Fibroblast of skin of scalp (primary cell): ENCODE measurements around the gene MEN1.

Experiments used
- DNase-seq: peaks from one replicate; pipeline ENCODE4 v3.0.0-alpha.2; 2013

MEN1 gene

GRCh38 chr11:64778473-64779298 is 31.7 kb downstream of the MEN1 start, which contains the start of gene SF1:
SF1 (minus strand) TSS chr11:64778542; CDS start chr11:64778392, 150 bp downstream.
- peak; percentile 100 for DNase-seq

- DNase-seq = no peak
Measured at GRCh38 chr11:64778223-64778472, 32.2 kb downstream of the MEN1 start.

DNA sequence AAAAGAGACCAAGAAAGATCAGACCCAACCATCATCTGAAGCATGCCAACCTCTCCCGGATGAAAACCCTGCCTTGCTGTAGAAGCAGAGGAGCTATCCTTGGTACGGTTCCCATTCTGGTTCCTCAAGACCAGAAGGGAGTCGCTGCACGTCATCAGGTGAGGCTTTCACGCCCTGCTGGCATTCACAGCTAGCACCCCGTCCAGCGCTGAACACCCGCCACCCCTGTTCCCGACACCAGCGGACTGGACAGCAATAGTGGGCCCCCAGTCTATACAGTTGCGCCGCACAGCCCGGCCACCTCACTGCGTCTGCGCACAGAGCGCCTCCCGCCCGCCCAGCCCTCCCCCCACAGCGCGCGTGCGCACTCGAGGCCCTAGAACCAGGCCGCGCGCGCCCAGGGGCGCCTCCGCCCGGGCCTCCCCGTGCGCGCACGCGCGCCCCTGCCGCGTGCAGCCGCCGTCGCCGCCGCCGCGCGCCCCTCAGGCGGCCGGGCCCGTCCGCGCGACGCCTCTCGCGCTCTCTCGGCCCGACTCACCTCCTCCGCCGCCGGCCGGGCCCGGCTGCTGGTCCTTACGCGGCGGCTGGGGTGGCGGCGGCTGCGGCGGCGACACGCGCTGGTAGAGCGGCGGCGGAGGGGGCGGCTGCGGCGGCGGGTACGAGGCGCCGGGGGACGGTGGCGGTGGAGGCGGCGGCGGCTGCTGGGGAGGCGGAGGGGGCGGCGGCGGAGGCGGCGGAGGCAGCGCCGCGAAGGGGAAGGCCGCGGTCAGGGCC is 32.7 kb downstream of the MEN1 start:
- peak; percentile 87 for DNase-seq

DNA sequence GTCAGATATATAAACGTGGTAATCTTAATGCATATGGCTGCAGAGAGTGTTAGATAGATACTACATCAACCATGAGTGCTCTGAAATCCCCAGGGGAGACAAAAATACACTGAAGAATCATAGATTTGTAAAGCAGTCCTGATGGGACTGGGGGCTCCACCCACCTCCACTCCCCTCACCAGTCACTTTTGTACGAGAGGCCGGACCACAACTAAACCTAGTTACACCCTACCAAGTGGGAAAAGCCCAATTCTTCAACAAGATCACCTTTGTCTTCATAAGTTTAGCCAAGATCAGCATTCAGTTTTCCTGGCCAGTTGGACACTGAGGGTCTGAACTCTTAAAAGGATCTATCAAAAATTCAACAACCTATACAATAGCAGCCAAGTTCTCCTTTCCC is 33.5 kb downstream of the MEN1 start:
- no peak for DNase-seq

DNA sequence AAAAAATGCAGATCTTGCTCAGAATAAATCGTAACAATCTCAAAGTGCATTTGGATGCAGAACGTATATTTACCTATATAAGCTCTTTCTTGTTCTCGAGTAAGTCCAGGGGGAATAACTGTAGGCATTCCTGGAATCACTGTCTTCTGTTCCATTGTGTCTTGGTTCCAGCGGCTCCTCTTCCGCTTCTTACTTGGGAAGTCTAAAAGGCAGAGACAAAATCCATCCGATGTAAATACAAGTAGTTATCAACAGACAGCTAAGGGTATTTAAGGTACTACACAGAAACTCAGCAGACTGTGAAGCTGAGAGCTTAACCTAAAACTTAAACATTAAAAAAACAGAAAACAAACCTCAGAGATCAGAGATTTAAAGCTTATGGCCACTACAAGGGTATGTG is 33.9 kb downstream of the MEN1 start:
- DNase-seq = no peak

GRCh38 chr11:64774144-64774543 is 36.2 kb downstream of the MEN1 start:
- no peak for DNase-seq

DNA sequence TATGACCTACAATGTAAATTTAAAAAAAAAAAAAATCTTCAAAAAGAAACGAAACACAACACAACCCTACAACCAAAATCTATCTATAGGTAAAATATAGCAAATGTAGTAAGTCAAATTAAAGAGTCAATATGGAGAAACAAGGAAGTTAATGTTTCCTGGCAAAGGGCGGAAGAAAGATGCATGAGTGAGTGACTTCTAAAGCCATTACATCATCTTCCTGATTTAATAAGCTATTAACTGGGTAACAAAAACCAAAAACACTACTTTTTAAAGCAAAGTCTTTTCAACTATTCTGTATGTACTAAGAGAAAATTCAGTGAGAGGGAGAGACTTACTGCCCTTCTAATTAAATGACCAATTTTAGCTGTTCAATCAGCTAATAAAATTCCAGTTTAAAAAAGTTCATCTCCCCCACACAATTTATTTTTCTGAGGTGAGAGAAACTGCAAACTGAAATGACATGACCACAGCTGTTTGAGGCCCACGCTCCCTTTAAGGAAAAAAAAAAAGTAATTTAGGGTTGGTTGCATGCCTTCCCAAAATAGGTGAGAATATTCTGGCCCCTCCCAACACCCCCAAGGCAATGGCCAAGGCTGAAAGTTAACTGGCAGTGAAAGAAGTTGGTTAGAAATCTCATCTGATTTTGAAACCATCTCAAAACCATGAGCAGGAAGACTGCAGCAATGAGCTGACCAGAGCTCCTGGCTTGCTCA is 37.9 kb downstream of the MEN1 start:
- DNase-seq = no peak

DNA sequence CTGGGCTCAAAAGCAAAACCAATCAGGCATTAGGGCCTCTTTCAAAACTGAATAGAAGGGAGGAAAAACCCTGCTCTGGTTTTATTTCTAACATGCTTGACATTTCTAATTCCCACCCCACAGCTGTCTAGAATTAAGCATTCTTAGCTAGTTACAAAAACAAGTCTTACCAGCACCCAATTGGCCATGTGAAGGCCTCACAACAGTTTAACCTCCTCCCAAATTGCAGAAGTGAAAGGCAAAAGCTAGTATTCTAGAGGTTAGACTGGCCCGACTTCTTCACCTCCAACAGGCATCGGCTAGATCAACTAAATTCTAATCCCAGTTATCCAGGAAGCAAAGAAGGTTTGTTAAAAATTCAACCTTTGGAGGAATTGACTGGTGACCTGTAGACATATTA is 38.5 kb downstream of the MEN1 start:
- no peak for DNase-seq

- DNase-seq = no peak
Measured at GRCh38 chr11:64770120-64770519, 40.2 kb downstream of the MEN1 start.

- no peak for DNase-seq
Measured at GRCh38 chr11:64769283-64769682, 41.1 kb downstream of the MEN1 start.

- DNase-seq = no peak
Measured at GRCh38 chr11:64768300-64768694, 42.1 kb downstream of the MEN1 start.

GRCh38 chr11:64767344-64768299 is 42.7 kb downstream of the MEN1 start:
- peak; percentile 73 for DNase-seq

DNA sequence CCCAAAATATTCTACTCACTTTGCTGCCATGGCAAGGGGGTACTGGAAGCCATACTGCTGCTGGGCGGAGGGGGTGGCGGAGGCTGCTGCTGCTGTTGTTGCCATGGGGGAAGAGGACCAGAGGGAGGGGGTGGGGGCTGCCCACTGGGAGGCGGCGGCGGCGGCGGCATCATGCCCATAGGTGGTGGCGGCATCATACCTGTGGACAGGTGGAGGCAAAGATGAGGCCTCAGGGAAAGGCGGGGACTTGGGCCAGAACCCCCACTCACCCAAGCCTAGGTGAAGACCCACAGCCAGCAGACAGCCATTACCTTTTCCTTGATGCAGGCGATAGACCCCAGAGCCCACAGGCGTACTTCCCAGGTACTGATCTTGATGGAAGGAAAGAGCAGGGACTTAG is 43.5 kb downstream of the MEN1 start:
- no peak for DNase-seq

DNA sequence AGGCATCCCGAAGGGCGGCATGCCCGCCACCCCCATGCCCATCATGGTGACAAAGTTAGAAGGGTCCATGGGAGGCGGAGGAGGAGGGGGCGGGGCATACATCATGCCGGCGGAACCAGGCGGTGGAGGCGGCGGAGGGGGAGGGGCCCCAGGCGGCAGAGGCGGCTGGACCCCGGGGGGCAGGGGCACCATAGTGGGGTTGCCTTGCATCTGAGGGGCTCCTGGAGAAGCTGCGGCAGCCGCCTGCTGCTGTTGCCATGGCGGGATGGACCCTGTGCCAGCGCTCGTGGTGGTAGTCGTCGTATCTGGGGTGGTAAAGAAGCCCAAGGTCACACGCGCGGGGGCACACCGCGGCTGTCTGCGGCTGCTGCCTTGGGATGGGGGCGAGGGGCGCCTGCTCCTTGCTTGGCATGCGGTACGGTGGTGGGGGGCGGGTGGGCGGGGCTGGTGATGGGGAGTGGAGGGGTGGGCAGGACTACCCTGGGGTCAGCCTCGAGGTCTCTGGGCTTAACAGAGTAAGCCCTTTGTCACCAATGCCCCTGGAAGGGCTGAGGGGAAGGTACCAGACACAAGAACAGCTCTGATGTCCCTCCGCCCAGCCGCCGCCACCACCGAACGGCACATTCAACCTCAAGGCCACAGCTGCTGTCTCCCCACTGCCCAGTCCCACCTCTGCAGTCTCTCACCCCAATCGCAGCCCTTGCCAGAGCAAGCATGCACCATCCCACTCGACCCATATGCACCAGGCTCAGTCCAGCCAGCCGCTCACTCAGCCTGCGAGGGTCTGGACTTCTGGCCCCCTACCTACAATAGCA is 44.3 kb downstream of the MEN1 start:
- DNase-seq = no peak

DNA sequence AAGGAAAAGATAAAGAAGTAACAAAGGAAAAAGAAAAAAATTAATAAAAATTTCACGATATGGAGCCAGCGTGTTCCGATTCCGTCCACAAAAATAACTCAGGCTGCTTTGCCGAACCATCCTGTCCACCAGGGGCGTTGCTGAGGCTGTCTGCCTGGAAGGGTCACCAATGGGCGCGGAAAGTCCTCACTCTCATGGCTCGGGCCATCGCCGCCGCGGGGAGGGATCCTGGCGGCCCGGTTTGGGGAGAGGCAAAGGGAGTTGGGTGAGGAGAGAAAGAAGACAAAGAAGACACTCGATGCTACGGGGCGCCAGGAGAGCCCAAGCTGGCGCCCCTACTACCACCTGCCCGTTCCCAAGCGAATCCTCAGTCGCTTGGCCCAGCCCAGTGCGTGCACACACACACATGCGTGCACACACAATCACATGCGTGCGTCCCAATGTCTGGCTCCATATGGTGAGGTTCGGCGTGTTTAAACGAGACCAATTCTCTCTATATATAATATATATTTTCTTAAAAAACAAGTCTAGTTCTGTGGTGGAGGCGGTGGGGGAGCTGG is 45.0 kb downstream of the MEN1 start:
- no peak for DNase-seq

DNA sequence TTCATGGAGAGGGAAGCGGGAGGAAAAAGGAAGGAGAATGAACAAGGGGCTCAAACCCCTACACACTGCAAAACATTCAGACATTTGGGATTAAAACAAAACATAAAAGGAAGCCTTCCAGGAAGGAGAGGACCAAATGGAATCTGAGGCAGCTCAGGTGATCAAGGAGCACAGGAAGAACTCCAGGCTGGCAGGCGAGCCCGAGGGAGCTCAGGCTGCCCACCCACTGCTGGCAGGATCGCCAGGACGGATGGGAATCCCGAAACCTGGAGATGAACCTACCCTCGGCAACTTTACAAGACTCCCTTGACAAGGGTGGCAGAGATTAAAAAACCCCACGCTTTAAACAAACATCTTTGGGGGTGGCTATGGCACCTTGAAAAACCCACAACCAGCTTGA is 45.6 kb downstream of the MEN1 start:
- DNase-seq = no peak

DNA sequence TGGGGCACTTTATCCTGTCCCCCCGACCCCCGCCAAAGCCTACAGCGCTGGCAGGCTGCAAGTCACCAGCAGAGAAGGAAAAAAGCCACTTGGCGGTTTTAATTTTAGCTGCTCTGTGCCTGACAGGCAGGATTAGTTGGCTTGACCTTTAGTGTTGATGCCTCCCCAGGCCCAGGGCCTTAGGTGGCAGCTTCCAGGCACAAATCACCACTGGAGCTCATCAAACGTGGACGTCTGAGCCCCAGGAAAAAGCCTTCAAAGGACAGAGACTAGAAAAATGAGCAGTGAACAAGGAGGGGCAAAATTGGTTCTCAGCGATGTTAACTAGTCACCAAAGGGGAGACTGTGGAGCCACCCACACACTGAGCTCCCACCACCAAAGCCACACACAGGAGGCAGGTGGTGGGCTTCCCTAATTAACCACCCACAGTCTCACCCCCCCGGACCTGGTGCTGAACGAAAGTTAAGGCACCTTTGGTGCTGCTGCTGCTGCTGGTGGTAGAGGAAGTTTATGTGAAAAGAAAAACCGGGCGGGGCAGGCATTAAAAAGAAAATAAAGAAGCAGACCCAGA is 46.2 kb downstream of the MEN1 start:
- no peak for DNase-seq

GRCh38 chr11:64763526-64764039 is 46.8 kb downstream of the MEN1 start:
- no peak for DNase-seq

DNA sequence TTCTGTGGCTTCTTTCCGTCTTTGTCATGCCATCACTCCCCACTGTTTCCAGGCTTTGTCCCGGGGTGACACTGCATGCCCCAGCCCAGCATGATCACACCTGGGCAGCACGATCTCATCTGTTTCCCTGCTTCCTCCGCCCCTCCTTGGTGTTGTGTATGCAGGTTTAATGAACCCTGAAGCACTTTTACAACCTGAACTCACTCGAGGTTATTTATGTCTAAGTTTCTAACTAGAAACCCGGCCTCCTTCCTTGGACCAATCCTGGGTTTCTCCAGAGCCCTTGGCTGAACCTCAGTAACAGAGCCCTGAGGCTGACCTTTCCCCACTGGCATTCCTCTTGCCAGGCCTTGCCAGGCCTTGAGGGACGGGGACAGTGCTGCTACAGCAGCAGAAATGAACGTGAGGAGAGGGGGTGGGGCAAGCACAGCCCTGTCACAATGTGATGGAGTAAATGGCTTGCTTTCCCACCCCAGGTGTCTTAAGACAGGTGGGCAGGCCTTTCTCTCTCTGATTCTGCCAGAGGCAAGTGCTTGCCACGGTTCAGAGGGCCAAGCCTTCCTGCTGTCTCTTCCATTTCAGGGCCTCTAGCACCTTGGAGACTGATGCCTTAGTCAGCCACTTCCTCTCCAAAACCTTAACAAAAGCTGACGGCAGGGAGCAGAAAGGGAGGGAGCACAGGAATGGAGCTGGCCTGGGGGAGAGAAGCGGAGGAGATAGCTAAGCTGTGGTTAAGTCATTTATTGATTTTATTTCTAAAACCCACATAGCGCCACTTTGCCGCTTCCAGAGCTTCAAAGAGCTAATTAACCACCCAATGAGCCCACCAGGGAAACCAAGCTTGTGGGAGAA is 47.5 kb downstream of the MEN1 start:
- peak; percentile 54 for DNase-seq

- DNase-seq = no peak
Measured at GRCh38 chr11:64762277-64762673, 48.1 kb downstream of the MEN1 start.
